ENCODE results near the gene FBXL3.

FBXL3 gene

DNA sequence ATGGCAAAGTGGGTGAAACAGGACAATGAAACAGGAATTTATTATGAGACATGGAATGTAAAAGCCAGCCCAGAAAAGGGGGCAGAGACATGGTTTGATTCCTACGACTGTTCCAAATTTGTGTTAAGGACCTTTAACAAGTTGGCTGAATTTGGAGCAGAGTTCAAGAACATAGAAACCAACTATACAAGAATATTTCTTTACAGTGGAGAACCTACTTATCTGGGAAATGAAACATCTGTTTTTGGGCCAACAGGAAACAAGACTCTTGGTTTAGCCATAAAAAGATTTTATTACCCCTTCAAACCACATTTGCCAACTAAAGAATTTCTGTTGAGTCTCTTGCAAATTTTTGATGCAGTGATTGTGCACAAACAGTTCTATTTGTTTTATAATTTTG is 26.5 kb downstream of the FBXL3 start:
- DNase-seq, result no peak

GRCh38 chr13:76994281-76994680 is 32.7 kb downstream of the FBXL3 start:
- no peaks in the 10 kb centered on the region for H3K27me3 ChIP-seq (replicated peaks; ENCODE audit: insufficient read depth, low read length)
- H3K27ac ChIP-seq (ENCODE audit: low read length), result no peak overlapping the region
- H3K4me3 ChIP-seq (ENCODE audit: low read length), result no peak overlapping the region
- no peaks in the 10 kb centered on the region for H3K9me3 ChIP-seq (replicated peaks; ENCODE audit: insufficient read depth, low read length)
- 0 out of 2 replicates have a peak, but pooled peaks cover 4% of the 10 kb centered on the region for H3K4me1 ChIP-seq (ENCODE audit: low read length)
- H2AFZ ChIP-seq (ENCODE audit: low read length), result no peak overlapping the region
- TF ChIP-seq EZH2 (optimal IDR thresholded peaks at IDR 0.05; ENCODE audit: low read depth, low read length) (no peak), EZH2phosphoT487 (IDR thresholded peaks at IDR 0.05; ENCODE audit: low read length) (no peak)
- TF ChIP-seq, protein P1, sequence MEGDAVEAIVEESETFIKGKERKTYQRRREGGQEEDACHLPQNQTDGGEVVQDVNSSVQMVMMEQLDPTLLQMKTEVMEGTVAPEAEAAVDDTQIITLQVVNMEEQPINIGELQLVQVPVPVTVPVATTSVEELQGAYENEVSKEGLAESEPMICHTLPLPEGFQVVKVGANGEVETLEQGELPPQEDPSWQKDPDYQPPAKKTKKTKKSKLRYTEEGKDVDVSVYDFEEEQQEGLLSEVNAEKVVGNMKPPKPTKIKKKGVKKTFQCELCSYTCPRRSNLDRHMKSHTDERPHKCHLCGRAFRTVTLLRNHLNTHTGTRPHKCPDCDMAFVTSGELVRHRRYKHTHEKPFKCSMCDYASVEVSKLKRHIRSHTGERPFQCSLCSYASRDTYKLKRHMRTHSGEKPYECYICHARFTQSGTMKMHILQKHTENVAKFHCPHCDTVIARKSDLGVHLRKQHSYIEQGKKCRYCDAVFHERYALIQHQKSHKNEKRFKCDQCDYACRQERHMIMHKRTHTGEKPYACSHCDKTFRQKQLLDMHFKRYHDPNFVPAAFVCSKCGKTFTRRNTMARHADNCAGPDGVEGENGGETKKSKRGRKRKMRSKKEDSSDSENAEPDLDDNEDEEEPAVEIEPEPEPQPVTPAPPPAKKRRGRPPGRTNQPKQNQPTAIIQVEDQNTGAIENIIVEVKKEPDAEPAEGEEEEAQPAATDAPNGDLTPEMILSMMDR (IDR thresholded peaks at IDR 0.05; ENCODE audit: low read length), result no peak
- H3K4me2 ChIP-seq (ENCODE audit: low read depth, low read length), result no peak overlapping the region
- H3F3A ChIP-seq (ENCODE audit: insufficient read depth, low read length), result peaks cover 8% of the 10 kb centered on the region; the same call in 1 of the 2 replicates
- H3K9ac ChIP-seq (ENCODE audit: low read length), result no peak overlapping the region
- H3K36me3 ChIP-seq (replicated peaks; ENCODE audit: insufficient read depth, low read length), result no peaks in the 10 kb centered on the region; the same call in 1 of the 2 replicates
- H3K79me2 ChIP-seq (ENCODE audit: low read length), result peaks cover 16% of the 10 kb centered on the region; the same call in 1 of the 2 replicates
- DNase-seq, result no peak
- H3K9me2 ChIP-seq (replicated peaks; ENCODE audit: insufficient read depth, low read length), result no peaks in the 10 kb centered on the region
- no peaks in the 10 kb centered on the region for H4K20me1 ChIP-seq (ENCODE audit: insufficient read depth, low read length)

More for the DNA sequence above, 26.5 kb downstream of the FBXL3 start:
- Histone ChIP-seq H3K79me2 (ENCODE audit: low read length) (peaks cover 4% of the 10 kb centered on the region; the same call in 1 of the 2 replicates), H2AFZ (ENCODE audit: low read length) (no peak overlapping the region), H3K27me3 (replicated peaks; ENCODE audit: insufficient read depth, low read length) (no peaks in the 10 kb centered on the region), H3K36me3 (replicated peaks; ENCODE audit: insufficient read depth, low read length) (no peaks in the 10 kb centered on the region; the same call in 1 of the 2 replicates), H4K20me1 (ENCODE audit: insufficient read depth, low read length) (no peaks in the 10 kb centered on the region), H3K9me2 (replicated peaks; ENCODE audit: insufficient read depth, low read length) (no peaks in the 10 kb centered on the region), H3K4me3 (ENCODE audit: low read length) (no peak overlapping the region), H3K9me3 (replicated peaks; ENCODE audit: insufficient read depth, low read length) (no peaks in the 10 kb centered on the region), H3K4me2 (ENCODE audit: low read depth, low read length) (peak overlapping the region; percentile 46), H3K4me1 (ENCODE audit: low read length) (peaks cover 13% of the 10 kb centered on the region), H3F3A (ENCODE audit: insufficient read depth, low read length) (0 out of 2 replicates have a peak, but pooled peaks cover 9% of the 10 kb centered on the region), H3K9ac (ENCODE audit: low read length) (no peak overlapping the region), H3K27ac (ENCODE audit: low read length) (no peak overlapping the region)
- no peak for TF ChIP-seq EZH2phosphoT487 (IDR thresholded peaks at IDR 0.05; ENCODE audit: low read length)
- TF ChIP-seq EZH2 (optimal IDR thresholded peaks at IDR 0.05; ENCODE audit: low read depth, low read length), result no peak
- TF ChIP-seq, protein P1 (IDR thresholded peaks at IDR 0.05; ENCODE audit: low read length), result no peak

DNA sequence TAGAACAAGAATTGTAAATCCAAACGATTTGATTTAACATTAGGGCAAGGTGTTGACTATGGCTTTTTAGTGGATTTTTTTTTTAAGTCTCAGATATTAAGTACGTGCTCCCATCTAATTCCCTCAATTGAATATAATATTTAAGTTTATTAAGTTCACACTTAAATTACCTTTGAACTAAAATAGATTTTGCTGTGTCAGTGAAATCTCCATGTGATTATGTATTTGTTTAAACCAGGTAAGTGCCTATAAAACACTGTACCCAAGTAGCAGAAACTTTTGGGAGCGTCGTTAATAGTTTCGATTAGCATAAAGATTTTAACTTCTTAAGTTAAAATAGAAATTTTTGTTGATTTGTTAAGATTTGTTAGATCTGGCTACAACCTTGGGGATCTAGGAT is 33.5 kb downstream of the FBXL3 start:
- Histone ChIP-seq H3K9me3 (replicated peaks; ENCODE audit: insufficient read depth, low read length) (no peaks in the 10 kb centered on the region), H4K20me1 (ENCODE audit: insufficient read depth, low read length) (no peaks in the 10 kb centered on the region), H3K4me1 (ENCODE audit: low read length) (0 out of 2 replicates have a peak, but pooled peaks cover 4% of the 10 kb centered on the region), H3K27ac (ENCODE audit: low read length) (no peak overlapping the region), H3K36me3 (replicated peaks; ENCODE audit: insufficient read depth, low read length) (no peaks in the 10 kb centered on the region; the same call in 1 of the 2 replicates), H3K9me2 (replicated peaks; ENCODE audit: insufficient read depth, low read length) (no peaks in the 10 kb centered on the region), H3F3A (ENCODE audit: insufficient read depth, low read length) (peaks cover 8% of the 10 kb centered on the region; the same call in 1 of the 2 replicates), H3K4me3 (ENCODE audit: low read length) (peak overlapping the region; percentile 87), H3K27me3 (replicated peaks; ENCODE audit: insufficient read depth, low read length) (no peaks in the 10 kb centered on the region), H3K79me2 (ENCODE audit: low read length) (peaks cover 16% of the 10 kb centered on the region; the same call in 1 of the 2 replicates), H3K4me2 (ENCODE audit: low read depth, low read length) (peak overlapping the region; percentile 82), H3K9ac (ENCODE audit: low read length) (peak overlapping the region; percentile 82; the same call in 1 of the 2 replicates), H2AFZ (ENCODE audit: low read length) (no peak overlapping the region)
- no peak for DNase-seq
- no peak for TF ChIP-seq EZH2 (optimal IDR thresholded peaks at IDR 0.05; ENCODE audit: low read depth, low read length)
- TF ChIP-seq EZH2phosphoT487 (IDR thresholded peaks at IDR 0.05; ENCODE audit: low read length), result no peak
- TF ChIP-seq, protein P1 (IDR thresholded peaks at IDR 0.05; ENCODE audit: low read length), result no peak

All from MM.1S (cell line).